Activated CD4-positive, alpha-beta T cell treated with anti-CD3 and anti-CD28 coated beads, Interleukin-2, amount 50 U/mL, for 24 hours (primary cell): ENCODE results near the gene NAA50.

Source experiments
- DNase-seq, 2 donors: peaks; one replicate each; pipeline ENCODE4 v3.0.0-alpha.2; 2020; ENCODE audit warnings: low read depth in 1 of 2, low spot score in 1 of 2

Gene NAA50

DNA sequence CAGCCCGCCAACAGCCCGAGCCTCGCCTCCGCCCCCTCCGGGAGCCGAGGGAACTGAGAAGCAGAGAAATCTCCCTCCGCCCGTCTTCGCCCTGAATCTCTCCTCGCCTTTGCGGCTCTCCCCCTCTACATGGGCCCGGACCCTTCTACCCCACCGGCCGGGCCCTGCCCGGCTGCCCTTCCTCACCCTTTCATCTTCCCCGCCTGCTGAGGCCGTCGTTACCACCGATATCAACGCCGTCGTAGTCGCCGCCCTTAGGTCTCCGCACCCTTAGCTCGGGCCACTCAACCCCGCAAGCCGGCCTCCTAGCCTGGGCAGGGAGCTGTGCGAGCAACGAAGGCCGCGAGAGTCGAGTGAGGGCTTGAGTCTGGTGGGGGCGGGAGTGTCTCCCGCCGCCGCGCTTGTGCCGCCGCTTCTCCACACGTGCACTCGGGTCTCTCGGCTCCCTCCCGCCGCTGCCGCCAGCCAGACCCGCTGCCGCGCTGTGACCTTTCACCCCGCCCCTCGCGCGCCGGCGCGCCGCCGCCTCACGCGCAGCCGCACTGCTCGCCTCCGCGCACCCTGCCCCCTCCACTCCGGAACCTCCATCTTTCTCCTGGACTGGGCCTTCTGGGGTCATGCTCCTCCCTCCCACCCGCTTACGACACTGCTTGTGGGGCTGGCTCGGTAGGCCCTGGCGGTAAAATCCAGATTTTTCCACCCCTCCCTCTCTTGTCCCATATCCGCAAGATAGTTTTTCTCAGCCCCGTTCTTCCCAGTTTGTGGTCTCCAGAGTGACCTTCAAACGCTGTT, at the start of gene NAA50:
NAA50 (minus strand) TSS at position 494 of the 792 bp plus-strand sequence; CDS start at position 194, 300 bp downstream.
- peak; percentile 89 to 90 for DNase-seq

- no peak for DNase-seq
These were observed 49.6 kb upstream of the NAA50 start for GRCh38 chr3:113795693-113796092.

DNA sequence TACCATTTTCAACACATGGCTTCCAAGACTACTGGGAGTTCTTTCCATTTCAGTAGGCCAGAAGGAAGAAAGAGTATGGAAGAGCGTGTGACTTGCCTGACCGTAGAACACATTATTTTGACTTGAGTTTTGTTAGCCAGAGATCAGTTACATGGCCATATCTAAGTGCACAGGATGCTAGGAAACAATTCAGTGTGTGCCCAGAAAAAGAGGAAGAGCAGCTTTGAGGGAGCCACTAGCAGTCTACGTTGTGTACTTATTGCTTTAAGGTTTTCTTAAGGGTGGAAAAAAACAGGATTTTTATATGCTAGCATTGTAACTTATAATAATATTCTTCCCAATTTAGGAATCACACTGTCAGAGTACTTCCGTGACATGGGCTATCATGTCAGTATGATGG, 48.5 kb upstream of the NAA50 start:
- DNase-seq: no peak

DNA sequence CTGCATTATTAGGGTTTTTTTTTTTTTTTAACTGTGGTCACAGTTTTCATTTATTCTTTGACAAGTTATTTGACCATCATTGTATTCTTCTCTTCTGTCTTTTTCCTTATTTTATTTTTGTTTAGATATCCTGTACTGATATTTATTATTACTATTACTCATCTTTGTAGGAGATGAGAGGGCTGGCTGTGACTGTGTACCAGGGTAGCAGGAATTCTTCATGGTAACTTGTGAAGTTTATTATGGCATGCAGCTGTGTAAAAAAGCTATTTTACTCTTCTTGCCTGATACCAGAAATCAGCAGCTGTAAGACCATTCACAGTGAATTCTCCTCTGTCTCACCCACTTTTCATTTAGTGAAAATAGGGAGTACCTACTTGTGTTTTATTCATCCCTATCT, 45.3 kb upstream of the NAA50 start:
- no peak for DNase-seq

GRCh38 chr3:113783980-113784379, 37.9 kb upstream of the NAA50 start:
- no peak for DNase-seq

GRCh38 chr3:113783463-113783862, 37.4 kb upstream of the NAA50 start:
- no peak for DNase-seq

GRCh38 chr3:113776564-113776963, 30.5 kb upstream of the NAA50 start:
- DNase-seq: no peak

- no peak for DNase-seq
These were observed 29.5 kb upstream of the NAA50 start for GRCh38 chr3:113775516-113775915.

GRCh38 chr3:113773381-113773780, 27.3 kb upstream of the NAA50 start:
- DNase-seq: no peak

DNA sequence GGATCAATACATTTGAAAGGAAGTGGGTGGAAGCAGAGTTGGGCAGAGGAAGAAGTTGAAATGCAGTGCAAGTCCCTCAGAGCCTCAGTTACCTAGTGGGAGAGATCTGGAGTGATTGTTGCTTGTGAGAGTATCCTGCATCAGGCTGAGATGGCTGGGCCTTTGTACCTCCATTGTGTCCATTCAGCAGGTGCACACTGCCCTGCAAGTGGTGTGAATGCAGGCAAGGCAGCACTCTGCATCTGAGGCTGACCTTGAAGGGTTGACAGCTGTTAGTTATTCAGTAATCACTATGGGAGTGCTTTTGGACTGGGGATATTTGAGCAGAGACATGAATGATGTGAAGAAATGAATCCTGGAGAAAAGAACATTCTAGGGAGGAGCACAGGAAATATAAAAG, 25.9 kb upstream of the NAA50 start:
- DNase-seq: no peak

DNA sequence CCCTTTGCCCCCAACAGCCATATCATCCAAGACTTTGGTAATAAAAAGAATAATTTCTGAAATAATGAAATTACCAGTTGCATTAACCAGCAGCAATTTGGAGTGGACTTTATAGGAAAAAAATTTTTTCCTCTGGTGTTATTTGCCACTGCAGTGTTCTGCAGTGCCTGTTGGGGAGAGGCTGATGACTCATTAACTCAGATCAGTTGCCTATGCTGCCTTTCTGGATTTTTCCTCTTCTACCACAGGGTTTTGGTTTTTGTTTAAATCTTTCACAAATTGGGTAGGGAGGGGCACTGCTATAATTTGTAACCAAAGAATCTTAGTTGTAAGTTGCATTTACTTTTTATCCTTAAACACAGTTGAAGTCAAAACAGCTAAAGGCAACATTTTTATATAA, 23.5 kb upstream of the NAA50 start:
- no peak for DNase-seq

GRCh38 chr3:113764698-113765097, 18.6 kb upstream of the NAA50 start:
- no peak for DNase-seq

GRCh38 chr3:113758389-113759024, 12.5 kb upstream of the NAA50 start:
- DNase-seq: no peak

DNA sequence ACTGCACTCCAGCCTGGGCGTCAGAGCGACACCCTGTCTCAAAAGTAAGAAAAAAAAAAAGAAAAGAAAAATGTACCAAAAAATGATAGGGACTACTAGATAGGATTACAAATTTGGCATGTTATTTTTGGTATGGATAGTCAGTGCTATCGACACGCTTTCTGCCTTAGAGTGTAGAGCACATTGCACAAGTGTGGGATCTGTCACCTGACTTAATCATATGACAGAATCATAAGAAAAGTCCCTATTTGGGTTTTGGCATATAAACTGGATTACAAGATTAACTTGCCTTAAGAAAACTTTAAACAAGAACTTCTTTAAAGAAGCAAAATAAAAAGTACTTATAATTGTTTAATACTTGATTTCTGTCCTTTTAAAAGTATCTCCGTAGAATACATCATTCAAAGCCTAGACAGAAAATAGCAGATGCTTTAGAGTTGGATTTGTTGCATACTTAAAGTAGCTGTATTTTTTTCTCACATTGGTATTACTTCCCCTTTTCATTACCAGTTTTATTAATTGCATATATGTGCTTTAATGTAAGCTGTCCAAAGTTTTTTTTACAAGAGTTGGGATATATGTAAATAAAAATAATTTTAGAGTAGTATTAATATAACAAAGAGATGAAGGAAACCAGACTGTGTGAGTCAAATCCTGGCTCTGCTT, 8.6 kb upstream of the NAA50 start:
- DNase-seq: no peak

DNA sequence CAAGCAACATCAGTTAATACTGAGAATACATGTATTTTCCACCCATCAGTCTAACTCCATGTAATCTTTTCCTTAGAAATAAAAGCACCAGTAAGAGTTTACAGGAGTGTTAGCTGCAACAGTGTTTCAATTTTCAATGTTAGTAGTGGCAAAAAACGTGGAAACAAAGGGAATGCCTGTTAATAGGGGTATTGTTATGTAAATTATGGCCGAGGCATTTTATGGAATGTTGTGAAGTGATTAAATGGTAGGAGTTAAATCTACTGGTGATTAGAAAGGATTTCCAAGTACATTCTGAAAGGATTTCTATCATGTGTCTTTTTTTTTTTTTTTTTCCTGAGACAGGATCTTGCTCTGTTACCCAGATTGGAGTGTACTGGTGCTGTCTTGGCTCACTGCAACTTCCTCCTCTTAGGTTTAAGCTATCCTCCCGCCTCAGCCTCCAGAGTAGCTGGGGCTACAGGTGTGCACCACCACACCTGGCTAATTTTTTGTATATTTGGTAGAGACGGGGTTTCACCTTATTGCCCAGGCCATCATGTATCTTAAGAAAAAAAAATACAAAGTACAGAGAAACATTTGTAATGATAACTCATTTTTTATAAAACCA, 7.4 kb upstream of the NAA50 start:
- DNase-seq: no peak

GRCh38 chr3:113751141-113751540, 5.1 kb upstream of the NAA50 start:
- DNase-seq: no peak

DNA sequence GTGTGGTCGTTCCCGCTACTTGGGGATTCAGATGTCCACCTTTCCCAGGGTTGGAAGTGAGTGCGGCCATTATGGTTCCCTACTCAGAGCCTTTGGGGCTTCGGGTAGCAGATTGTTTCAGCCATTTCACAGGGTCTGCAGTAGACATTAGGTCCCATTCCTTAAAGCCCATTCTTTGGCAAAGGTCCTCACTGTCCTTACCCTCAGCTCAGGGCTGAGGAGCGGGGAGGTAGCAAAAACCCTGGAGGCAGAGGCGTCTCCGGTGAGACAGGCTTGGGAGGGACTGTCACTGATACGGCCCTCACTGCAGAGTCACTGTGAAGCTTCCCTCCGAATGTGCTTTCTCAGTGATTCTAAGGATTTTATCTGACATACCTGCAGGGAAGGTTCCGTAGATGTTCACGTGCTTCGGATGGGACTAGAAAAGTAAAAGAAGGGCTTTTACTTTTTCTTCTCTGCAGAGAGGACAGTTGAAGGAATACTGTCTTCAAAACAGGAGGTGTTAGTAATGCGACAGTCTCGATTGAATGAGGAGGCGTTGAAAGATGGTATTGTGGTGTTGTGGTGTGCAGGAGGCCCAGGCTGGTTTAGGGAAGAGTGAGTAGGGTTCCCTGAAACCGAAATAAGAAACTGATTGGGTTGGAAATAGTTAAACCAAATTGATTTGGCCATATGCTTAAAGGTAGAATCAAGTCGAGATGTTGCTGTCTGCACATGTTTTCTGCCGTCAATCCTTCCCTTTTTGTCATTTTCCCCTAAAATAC, 1.4 kb upstream of the NAA50 start:
- peak in 1 of 2 donors; percentile 46 for DNase-seq

GRCh38 chr3:113746548-113747282, 666 bp upstream of the NAA50 start, which contains the start of gene ATP6V1A:
Gene ATP6V1A (plus strand): TSS chr3:113747035. CDS start chr3:113778754, 31,719 bp downstream.
- peak; percentile 56 to 87 for DNase-seq

GRCh38 chr3:113744941-113745755, 901 bp downstream of the NAA50 start:
- DNase-seq: peak; percentile 30 to 78
